ENCODE measurements around the gene ELANE. TPM values are rescaled to one million over a fixed set of nuclear protein-coding genes. Genes with fewer than 3 reads are reported as not detected.

Gene ELANE
- total and polyA plus RNA-seq, 9 of the 15 experiments (the other 6 are each of a cell fraction or from before 2014, with no cell fraction given), result not detected

DNA sequence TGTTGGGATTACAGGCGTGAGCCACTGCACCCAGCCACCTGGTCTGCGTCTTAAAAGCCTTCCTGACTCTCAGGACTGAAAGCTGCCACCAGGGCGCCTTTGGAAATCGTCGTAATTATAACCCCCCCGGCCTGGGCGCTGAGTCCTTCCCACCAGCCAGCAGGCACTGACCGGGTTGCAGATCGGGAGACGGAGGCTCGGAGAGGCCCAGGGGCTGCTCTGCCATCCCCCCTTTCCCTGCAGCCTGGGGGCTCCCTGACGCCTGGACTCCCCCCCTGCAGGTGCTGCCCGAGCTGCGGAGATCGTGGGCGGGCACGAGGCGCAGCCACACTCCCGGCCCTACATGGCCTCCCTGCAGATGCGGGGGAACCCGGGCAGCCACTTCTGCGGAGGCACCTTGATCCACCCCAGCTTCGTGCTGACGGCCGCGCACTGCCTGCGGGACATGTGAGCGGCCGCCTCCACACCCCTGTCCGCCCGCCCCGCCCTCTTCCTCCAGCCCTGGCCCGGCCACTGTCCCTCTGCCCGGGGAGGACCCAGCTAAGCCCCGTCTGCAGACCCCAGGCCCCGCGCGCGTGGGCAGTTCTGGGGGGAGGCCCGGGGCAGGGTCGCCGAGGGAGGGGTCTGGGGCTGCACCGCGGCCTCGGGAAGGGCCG is 8.8 kb upstream of the ELANE start:
- peak overlapping the region; percentile 87 for H3K4me2 ChIP-seq (ENCODE audit: insufficient read depth, low read length)
- H3K27ac ChIP-seq (ENCODE audit: extremely low read depth, low read depth, low read length), result 0 out of 3 replicates have a peak overlapping the region, but pooled peaks have one; percentile 8
- intact Hi-C loops (cut with micrococcal nuclease), result no loop called here
- POLR2A ChIA-PET, result interaction anchor here (1.1 to 1.4 kb wide), 4 partner anchors 12 to 68 kb away, joined by 3 to 4 read pairs (median 3); no protein-coding TSS in a partner anchor
- ATAC-seq (peak; percentile 91), DNase-seq (ENCODE audit: extremely low read depth in 1 of 4, low spot score in 3 of 4) (peak; percentile 52 to 64 (median 58)), FAIRE-seq (no peak)
- no peaks in the 10 kb centered on the region for H3K27me3 ChIP-seq (ENCODE audit: control insufficient read depth in 2 of 2, insufficient read depth in 2 of 2, low read length in 2 of 2)
- H3K9ac ChIP-seq (ENCODE audit: insufficient read depth in 1 of 2, low read depth in 2 of 2, low read length in 2 of 2), result peak overlapping the region; percentile 34 to 92; a peak in 3 of 4 replicates
- no TSS peak for BruUV-seq (replicated peaks)
- H3K9me3 ChIP-seq (replicated peaks; ENCODE audit: control insufficient read depth, insufficient read depth, low read depth, low read length), result no peaks in the 10 kb centered on the region
- 13% methylated on average over 20 of the region's 46 CpGs for WGBS (ENCODE audit: insufficient coverage, low coverage, missing lambda C conversion rate)
- peak overlapping the region; percentile 39 for H3K4me3 ChIP-seq
- H3K9me1 ChIP-seq (ENCODE audit: control insufficient read depth, insufficient read depth, low read length), result no peaks in the 10 kb centered on the region
- no peaks in the 10 kb centered on the region for H4K20me1 ChIP-seq (replicated peaks; ENCODE audit: control insufficient read depth, insufficient read depth, low read length)
- peak overlapping the region; percentile 87 for H2AFZ ChIP-seq (ENCODE audit: low read depth, low read length)
- CTCF ChIA-PET (ENCODE audit: low intra/inter-chr PET ratio), result no interaction called here
- H3K79me2 ChIP-seq (ENCODE audit: control insufficient read depth, insufficient read depth, low read length), result no peaks in the 10 kb centered on the region
- in situ Hi-C loops (cut with MboI), result no loop called here
- H3K4me1 ChIP-seq (replicated peaks in 1 of 2; ENCODE audit: control insufficient read depth in 2 of 2, insufficient read depth in 2 of 2, low read length in 2 of 2), result peaks cover 5 to 55% of the 10 kb centered on the region in 2 experiments
- no peaks in the 10 kb centered on the region for H3K36me3 ChIP-seq (ENCODE audit: control insufficient read depth, insufficient read depth, low read length)
- peak; percentile 97 for TF ChIP-seq L3MBTL2 (IDR thresholded peaks at IDR 0.05)
- no peak for TF ChIP-seq ZNF184 (CRISPR knock-in tag; IDR thresholded peaks at IDR 0.05)
- TF ChIP-seq, protein P1, sequence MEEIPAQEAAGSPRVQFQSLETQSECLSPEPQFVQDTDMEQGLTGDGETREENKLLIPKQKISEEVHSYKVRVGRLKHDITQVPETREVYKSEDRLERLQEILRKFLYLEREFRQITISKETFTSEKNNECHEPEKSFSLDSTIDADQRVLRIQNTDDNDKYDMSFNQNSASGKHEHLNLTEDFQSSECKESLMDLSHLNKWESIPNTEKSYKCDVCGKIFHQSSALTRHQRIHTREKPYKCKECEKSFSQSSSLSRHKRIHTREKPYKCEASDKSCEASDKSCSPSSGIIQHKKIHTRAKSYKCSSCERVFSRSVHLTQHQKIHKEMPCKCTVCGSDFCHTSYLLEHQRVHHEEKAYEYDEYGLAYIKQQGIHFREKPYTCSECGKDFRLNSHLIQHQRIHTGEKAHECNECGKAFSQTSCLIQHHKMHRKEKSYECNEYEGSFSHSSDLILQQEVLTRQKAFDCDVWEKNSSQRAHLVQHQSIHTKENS (CRISPR knock-in tag; IDR thresholded peaks at IDR 0.05), result no peak
- peak; percentile 30 to 61; a peak in 2 of 4 replicates for TF ChIP-seq MAZ (CRISPR knock-in tag; conservative IDR thresholded peaks at IDR 0.05 in 1 of 2, IDR thresholded peaks at IDR 0.05 in 1 of 2)
- peak; percentile 41; the same call in 1 of the 2 replicates for TF ChIP-seq RB1 (IDR thresholded peaks at IDR 0.05; ENCODE audit: low read depth)
- no peak for TF ChIP-seq ZNF224 (CRISPR knock-in tag; IDR thresholded peaks at IDR 0.05)
- TF ChIP-seq TFAM (CRISPR knock-in tag; conservative IDR thresholded peaks at IDR 0.05), result no peak
- TF ChIP-seq, protein P2, sequence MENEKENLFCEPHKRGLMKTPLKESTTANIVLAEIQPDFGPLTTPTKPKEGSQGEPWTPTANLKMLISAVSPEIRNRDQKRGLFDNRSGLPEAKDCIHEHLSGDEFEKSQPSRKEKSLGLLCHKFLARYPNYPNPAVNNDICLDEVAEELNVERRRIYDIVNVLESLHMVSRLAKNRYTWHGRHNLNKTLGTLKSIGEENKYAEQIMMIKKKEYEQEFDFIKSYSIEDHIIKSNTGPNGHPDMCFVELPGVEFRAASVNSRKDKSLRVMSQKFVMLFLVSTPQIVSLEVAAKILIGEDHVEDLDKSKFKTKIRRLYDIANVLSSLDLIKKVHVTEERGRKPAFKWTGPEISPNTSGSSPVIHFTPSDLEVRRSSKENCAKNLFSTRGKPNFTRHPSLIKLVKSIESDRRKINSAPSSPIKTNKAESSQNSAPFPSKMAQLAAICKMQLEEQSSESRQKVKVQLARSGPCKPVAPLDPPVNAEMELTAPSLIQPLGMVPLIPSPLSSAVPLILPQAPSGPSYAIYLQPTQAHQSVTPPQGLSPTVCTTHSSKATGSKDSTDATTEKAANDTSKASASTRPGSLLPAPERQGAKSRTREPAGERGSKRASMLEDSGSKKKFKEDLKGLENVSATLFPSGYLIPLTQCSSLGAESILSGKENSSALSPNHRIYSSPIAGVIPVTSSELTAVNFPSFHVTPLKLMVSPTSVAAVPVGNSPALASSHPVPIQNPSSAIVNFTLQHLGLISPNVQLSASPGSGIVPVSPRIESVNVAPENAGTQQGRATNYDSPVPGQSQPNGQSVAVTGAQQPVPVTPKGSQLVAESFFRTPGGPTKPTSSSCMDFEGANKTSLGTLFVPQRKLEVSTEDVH (IDR thresholded peaks at IDR 0.05; ENCODE audit: low read depth, partially characterized antibody), result no peak
- TF ChIP-seq RBBP5 (IDR thresholded peaks at IDR 0.05; ENCODE audit: borderline replicate concordance, insufficient read depth, low read length, poor library complexity, severe bottlenecking), result peak; percentile 21
- TF ChIP-seq ZNF3 (CRISPR knock-in tag; IDR thresholded peaks at IDR 0.05), result no peak
- no peak for TF ChIP-seq MEF2A (IDR thresholded peaks at IDR 0.05; ENCODE audit: control insufficient read depth, low read depth, low read length)
- TF ChIP-seq ZBTB7A (IDR thresholded peaks at IDR 0.05; ENCODE audit: borderline replicate concordance, control insufficient read depth, low read depth, low read length), result peak; percentile 89; the same call in 1 of the 2 replicates
- TF ChIP-seq ESRRB (CRISPR knock-in tag; IDR thresholded peaks at IDR 0.05; ENCODE audit: borderline replicate concordance), result no peak
- no peak for TF ChIP-seq CEBPB (tag; IDR thresholded peaks at IDR 0.05)
- TF ChIP-seq NR4A1 (CRISPR knock-in tag; IDR thresholded peaks at IDR 0.05), result no peak
- no peak for TF ChIP-seq NR4A1 (tag; IDR thresholded peaks at IDR 0.05)
- TF ChIP-seq ZKSCAN1 (IDR thresholded peaks at IDR 0.05; ENCODE audit: low read depth, low read length), result no peak
- no peak for TF ChIP-seq STAT5A (IDR thresholded peaks at IDR 0.05; ENCODE audit: borderline replicate concordance, low read length)
- TF ChIP-seq HNRNPL (IDR thresholded peaks at IDR 0.05; ENCODE audit: low read depth, low read length), result no peak
- peak in 1 of 2 experiments; percentile 3; a peak in 1 of 4 replicates for TF ChIP-seq KDM1A (IDR thresholded peaks at IDR 0.05)
